Cardiac septum (tissue), 1 donor: ENCODE data around the gene SEC14L1. TPM values are rescaled to one million over a fixed set of nuclear protein-coding genes. Genes with fewer than 3 reads are reported as not detected.
A peak's percentile ranks its signal among the peaks of the same experiment; 100 is the strongest.
"Not testable (repeated sequence)": the region's sequence is repeated elsewhere in the genome, so short reads cannot be mapped to it uniquely, and the experiment has no call there.

Experiments used
- DNase-seq: peaks from one replicate; pipeline ENCODE4 v3.0.0-alpha.2; 2020; ENCODE audit warnings: low spot score
- intact Hi-C: fragments of 100-400 bp; cut with DNase I; formaldehyde crosslinking; loops from one replicate; pipeline ENCODE4 v1.14.0; 2022
- long read RNA-seq: library from polyadenylated mRNA; unstranded; transcript quantifications from one replicate; pipeline ENCODE4 v2.0.0, GENCODE V29; 2021
- total RNA-seq: library from RNA; stranded (reverse); fragmentation: NEBNext Ultra II Directional; extraction: Animal tissue kit (Norgen Biotek cat#: 25700); gene quantifications from one replicate; pipeline ENCODE4 v1.2.1, GENCODE V29; 2021
- donor health status: DM: no; HTN: no; CAD: no.

Gene SEC14L1
- 44.2 TPM for total RNA-seq
- long read RNA-seq, full-length matches to known transcripts, result 4 of 40 reads
- long read RNA-seq, partial matches to known transcripts, result 17 of 40 reads
- long read RNA-seq, other reads (novel, unspliced or antisense), result 19 of 40 reads

- intact Hi-C loops, result loop anchor here (2.0 kb wide), 1 partner anchor 52 kb away; no protein-coding TSS in a partner anchor
- peak; percentile 77 for DNase-seq
Measured at GRCh38 chr17:77140878-77141767, at the start of gene SEC14L1. Gene SEC14L1 (plus strand): TSS chr17:77140969. CDS start chr17:77143597, 2,628 bp downstream.

GRCh38 chr17:77092025-77092424 is 48.7 kb upstream of the SEC14L1 start:
- intact Hi-C loops, result loop anchor here (10.0 kb wide), 1 partner anchor 403 kb away; no protein-coding TSS in a partner anchor
- no peak for DNase-seq

- intact Hi-C loops, result loop anchor here (10.0 kb wide), 1 partner anchor 399 kb away; no protein-coding TSS in a partner anchor
- no peak for DNase-seq
Measured at GRCh38 chr17:77095461-77095860, 45.3 kb upstream of the SEC14L1 start.

- intact Hi-C loops, result loop anchor here (2.0 to 10.0 kb wide), 2 partner anchors 112 to 398 kb away; no protein-coding TSS in a partner anchor
- DNase-seq, result no peak
Measured at GRCh38 chr17:77096570-77097214, 44.1 kb upstream of the SEC14L1 start.

GRCh38 chr17:77097631-77098180 is 43.1 kb upstream of the SEC14L1 start:
- intact Hi-C loops, result loop anchor here (2.0 to 10.0 kb wide), 2 partner anchors 111 to 397 kb away; no protein-coding TSS in a partner anchor
- no peak for DNase-seq

- DNase-seq, result no peak
- intact Hi-C loops, result loop anchor here (10.0 kb wide), 1 partner anchor 396 kb away; no protein-coding TSS in a partner anchor
Measured at GRCh38 chr17:77098884-77099545, 41.8 kb upstream of the SEC14L1 start.

GRCh38 chr17:77099997-77100396 is 40.8 kb upstream of the SEC14L1 start:
- peak; percentile 87 for DNase-seq
- intact Hi-C loops, result loop anchor here (10.0 kb wide), 1 partner anchor 395 kb away; no protein-coding TSS in a partner anchor

- intact Hi-C loops, result no loop called here
- DNase-seq, result no peak
Measured at GRCh38 chr17:77101521-77102410, 39.0 kb upstream of the SEC14L1 start.

GRCh38 chr17:77102411-77103134 is 38.2 kb upstream of the SEC14L1 start:
- DNase-seq, intact Hi-C loops: not testable (repeated sequence)

- DNase-seq, result no peak
- intact Hi-C loops, result no loop called here
Measured at GRCh38 chr17:77105706-77106105, 35.1 kb upstream of the SEC14L1 start.

GRCh38 chr17:77106874-77107358 is 33.9 kb upstream of the SEC14L1 start:
- no peak for DNase-seq
- intact Hi-C loops, result no loop called here

- intact Hi-C loops, result no loop called here
- DNase-seq, result no peak
Measured at GRCh38 chr17:77107506-77108433, 33.0 kb upstream of the SEC14L1 start.

GRCh38 chr17:77109159-77109759 is 31.5 kb upstream of the SEC14L1 start:
- intact Hi-C loops, result no loop called here
- DNase-seq, result no peak

GRCh38 chr17:77109764-77110359 is 30.9 kb upstream of the SEC14L1 start:
- intact Hi-C loops, result no loop called here
- DNase-seq, result no peak

- intact Hi-C loops, DNase-seq: not testable (repeated sequence)
Measured at GRCh38 chr17:77111165-77111933, 29.4 kb upstream of the SEC14L1 start.
